Thyroid gland (tissue), 4 donors: Measurements from ENCODE around the gene COL25A1. TPM values are rescaled to one million over a fixed set of nuclear protein-coding genes. Genes with fewer than 3 reads are reported as not detected.

ENCODE experiments used
- total RNA-seq, 4 donors: library from RNA; depleted of rRNA; stranded (reverse); fragments of >200 nt; gene quantifications; one replicate each; pipeline ENCODE4 v1.2.3, GENCODE V29; 2016

The COL25A1 gene
- total RNA-seq, 4 donors from 2014 or later, result 5.5 to 21.0 (median 7.1) TPM

Other genes with a start within 250 kb of the COL25A1 start
- gene SEC24B, start 131.2 kb upstream of the COL25A1 start, total RNA-seq, result 10 to 100 TPM; 39.5 to 49.1 (median 42.6) TPM